ENCODE results near the gene C10orf71.

The C10orf71 gene

DNA sequence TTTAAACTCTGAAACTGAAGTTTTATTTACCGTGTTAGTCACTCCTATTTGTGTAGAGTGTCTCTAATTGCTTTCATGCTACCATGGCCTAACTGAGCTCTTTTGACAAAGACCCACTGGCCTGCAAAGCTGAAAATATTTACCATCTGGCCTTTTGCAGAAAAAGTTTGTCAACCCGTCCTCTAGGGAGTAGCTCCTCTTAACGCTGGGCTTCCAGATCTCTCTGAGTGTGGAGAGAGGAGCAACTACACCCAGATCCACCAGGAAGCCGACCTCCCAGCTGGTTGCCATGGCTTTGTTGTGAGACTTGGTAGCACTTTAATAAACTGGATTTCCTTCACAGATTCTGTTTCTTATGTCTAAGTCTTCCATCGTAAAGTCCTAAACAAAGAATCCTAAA, 4.2 kb upstream of the C10orf71 start:
- no peak for DNase-seq

DNA sequence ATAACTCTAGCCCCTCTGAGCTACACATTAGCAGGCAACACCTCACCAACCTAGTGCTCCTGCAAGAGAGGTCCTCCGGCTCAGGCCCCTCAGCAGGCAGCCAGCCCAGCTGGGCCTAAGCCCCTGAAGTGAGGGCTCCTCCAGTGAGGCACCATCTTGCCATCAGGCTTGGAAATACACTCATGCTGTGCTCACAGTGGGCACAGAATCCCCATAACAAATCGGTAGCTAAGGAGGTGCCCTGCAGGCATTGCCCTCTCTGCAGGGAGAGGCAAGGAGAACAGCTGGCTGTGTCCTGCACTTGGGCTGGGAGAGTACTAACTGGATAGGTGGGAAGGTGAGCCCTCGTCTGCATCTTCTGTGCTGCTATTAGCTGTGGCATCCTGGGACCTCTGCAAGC, 3.7 kb upstream of the C10orf71 start:
- no peak for DNase-seq

GRCh38 chr10:49296382-49296781, 2.6 kb upstream of the C10orf71 start:
- no peak for DNase-seq

DNA sequence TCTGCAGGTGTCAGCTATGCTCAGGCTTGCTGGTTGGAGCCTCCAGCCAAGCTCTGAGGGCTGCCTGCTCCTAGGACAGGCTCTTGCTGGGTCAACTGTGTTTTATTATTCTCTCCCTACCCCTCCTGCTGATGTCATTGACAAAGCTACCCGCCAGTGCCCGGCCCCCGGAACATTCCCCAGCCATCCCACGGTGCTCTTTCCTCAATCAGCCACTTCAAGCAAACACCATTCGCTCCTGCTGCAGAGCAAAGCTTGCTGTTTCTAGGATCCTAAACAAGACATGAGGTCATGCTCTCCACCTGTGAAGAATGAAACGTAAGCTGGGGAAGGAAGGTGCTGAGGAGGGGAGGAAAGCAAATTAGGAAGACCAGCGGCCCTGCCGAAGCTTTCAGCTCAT, 2.1 kb upstream of the C10orf71 start:
- DNase-seq: no peak

- DNase-seq: no peak
Measured at GRCh38 chr10:49297818-49298670, 926 bp upstream of the C10orf71 start.

DNA sequence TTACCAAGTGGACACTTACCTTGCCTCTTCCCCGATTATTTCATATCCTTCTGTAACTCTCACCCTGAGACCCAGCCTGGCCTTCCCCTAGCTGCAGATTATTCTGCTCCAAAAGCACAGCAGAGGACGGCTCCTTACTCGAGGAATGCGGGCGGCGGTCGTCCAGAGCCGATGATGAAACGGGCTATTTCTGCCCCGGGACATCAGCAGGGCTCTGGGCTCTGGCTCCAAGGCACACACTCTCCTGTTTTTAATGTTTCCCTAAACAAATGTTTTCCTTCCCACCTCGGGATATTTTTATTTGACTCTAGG, 343 bp upstream of the C10orf71 start:
- no peak for DNase-seq

DNA sequence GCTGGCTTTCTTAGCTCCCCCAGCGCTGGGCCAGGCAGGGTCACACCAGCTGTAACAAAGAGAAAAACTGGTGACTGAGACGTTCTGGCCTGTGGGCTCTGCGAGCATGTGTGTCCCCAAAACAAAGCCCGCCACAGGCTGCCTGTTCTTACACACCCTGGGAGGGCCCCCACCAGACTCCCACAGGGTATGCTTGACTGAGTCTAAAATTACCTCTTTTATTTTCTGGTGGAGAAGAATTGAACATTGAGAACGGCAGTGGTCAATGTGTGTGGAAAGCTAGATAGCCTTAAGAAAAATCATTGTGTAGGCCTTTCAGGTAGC, 808 bp downstream of the C10orf71 start:
- DNase-seq: no peak

DNA sequence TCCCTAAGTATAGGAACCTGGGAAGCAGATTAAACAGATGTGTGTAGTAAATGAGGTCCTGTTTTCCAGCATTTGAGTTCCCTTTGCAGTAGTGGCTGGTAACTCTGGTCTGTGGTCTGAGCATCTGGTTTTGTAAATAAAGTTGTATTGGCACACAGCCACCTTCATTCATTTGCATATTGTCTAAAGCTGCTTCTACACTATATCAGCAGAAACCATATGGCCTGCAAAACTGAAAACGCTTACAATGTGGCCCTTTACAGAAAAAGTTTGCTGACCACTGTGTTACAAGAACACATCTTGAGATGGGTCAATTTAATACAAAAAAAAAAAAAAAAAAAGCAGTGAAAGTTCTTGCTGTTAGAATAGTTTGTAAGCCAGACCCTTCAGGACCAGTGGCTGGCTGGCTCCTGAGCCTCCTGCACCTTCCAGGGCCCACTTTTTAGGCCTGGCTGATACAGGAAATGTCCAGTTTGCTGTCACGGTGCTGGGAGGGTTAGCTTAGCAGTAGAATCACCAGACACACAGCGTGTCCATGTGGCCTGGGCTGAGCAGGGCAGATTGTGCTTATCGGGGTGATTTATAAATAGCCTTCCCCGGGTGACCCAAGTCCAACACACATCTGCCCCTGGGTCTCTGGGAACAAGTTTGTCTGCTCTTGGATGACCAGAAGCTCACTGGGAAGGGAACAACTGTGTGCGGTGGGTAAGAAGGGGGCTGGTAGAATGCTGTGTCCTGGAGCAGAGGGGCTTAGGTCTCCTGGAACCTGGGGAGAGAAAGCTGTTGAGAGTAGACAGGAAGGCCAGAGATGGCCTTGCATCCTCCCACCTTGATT, 1.4 kb downstream of the C10orf71 start:
- DNase-seq: no peak

DNA sequence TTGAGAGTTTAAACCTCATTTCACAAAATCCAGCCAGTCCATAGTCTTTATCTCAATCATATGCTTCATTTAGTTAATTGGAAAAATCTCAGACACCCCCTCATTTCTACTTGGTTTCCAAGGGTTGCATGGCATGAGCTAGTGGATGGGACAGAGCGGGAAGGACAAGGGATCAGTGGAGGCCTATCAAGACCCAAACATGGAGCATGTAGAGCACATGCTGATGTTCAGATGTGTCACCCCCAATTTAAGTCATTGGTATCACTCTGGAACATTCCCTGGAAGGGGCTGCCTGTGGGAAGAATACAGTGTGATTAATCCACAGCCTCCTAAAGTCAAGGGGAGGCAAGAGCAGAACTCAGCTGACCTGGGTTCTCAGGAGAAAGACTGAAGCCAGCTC, 2.3 kb downstream of the C10orf71 start:
- no peak for DNase-seq

- DNase-seq: no peak
Measured at GRCh38 chr10:49302088-49302487, 3.1 kb downstream of the C10orf71 start.

DNA sequence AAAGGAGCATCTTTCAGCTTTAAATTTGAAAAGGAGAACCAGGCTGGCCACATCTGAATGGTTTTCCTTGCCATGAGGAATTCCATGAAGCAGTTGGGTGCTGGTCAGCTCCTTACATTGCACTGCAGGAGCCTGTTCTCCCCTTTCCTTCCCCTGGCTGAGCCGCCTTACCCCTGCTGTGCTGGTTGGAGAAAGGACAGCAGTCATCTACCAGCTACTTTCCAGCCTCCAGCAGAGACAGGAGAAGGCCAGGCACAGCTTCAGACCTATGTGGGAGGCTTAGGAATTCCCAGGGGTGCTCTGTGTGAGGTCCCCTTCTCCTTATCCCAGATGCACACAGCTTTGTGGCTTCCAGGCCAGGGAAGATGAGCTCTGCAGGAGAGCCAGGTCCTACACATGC, 4.7 kb downstream of the C10orf71 start:
- DNase-seq: no peak

DNA sequence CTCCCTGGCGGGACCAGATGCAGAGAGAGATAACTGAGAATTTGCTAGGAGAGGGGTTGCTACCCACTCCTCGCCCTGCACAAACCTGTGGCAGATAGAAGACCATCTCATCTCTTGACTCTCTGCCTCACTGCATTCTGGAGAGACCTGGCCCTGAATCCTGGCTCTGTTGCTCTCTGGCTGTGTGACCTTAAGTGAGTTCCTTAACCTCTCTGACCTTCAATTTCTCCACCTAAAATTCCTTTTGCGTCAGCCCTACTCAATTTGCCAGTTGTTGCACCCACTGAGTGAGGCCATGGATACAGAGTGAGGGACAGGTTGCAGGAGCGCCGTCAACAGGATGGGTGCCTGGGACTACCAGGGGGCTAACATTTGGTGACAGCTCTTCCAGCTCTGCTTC, 5.2 kb downstream of the C10orf71 start:
- DNase-seq: no peak

- no peak for DNase-seq
Measured at GRCh38 chr10:49307921-49308320, 9.0 kb downstream of the C10orf71 start.

GRCh38 chr10:49308881-49309280, 9.9 kb downstream of the C10orf71 start:
- DNase-seq: no peak

- no peak for DNase-seq
Measured at GRCh38 chr10:49309691-49310411, 10.9 kb downstream of the C10orf71 start.

- no peak for DNase-seq
Measured at GRCh38 chr10:49310460-49310859, 11.5 kb downstream of the C10orf71 start.

GRCh38 chr10:49310901-49311554, 12.1 kb downstream of the C10orf71 start:
- DNase-seq: no peak

DNA sequence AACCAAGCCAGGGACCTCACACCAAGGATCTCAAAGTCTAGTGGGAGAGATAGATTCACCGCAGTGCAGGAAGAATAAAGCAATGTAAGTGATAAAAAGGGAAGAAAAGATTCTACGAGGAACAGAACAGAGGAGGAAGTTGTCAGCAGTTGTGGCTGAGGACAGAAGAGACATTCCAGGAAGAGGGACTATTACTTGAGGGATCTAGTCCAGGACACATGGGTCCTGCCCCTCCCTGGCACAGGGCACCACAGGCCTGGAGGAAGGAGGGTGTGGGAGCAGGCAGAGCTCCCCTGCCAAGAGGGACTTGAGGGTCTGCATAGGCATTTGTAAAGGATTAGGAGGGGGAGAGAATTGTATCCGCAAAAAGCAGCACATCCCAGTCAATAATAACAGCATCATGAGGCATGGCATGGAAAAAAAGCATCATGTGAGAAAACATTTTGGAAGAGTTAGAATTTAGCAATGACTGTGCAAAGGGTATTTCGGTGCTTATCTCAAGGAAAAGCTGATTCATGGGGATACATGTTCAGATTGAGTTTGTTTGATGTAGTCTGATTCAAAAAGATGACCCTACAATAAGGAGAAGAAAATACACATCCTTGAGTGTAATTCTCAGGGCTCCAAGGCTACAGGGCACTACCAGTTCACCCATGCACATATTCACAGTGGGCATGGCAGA, 12.7 kb downstream of the C10orf71 start:
- no peak for DNase-seq

DNA sequence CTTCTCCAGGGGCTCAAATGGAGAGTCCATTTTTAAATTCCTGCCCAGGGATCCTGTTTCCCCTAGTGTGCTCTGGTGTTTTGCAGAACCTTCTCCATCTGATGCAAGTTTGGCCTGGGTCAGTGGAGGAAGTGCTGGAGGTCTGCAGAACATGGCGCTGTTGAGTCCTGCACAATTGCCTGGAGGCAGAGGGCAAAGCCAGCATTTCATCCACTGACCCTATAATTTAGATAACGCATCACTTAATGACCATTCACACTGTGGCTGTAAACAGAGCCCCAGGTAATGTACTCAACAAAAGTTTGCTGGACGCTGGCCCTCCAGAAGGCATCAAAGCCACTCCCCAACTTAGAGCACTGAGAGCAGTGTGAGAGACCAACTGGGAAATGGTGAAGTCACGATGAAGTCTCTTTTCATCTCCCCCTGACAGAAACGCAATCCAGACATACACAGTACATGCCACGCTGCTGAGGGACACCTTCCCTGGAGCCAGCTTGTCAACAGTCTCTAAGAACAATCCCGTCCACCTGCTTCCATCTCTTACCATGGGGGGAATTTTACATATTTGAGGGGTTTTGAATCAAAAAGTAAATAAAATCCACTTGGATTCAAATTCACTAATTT, 13.4 kb downstream of the C10orf71 start:
- no peak for DNase-seq

DNA sequence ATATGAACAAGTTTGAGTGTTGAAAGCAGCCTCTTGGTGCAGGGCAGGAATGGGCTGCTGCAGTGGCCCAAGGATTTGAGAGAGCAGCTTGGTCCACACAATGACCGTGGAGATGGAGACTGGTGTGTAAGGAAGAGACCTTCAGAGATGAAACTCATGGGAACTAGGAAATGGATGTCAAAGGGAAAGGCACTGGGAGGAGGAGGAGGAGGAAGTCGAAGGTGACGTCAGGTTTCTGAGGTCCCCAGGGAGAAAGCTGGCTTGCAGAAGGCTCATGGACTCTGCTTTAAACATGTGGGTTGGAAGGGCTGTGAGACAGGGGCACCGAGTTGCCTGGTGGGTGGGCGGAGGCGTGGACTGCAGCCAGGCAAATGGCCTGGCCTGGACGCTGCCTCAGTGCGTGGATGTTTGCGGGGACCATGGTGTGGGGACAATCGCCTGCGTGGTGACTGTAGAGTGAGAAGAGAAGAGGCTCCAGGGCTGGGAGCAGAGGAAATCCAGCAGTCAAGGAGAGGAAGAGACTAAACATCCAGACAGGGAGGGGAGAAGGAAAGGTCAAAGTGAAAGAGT, 14.6 kb downstream of the C10orf71 start:
- DNase-seq: no peak

- DNase-seq: no peak
Measured at GRCh38 chr10:49314806-49315205, 15.8 kb downstream of the C10orf71 start.

GRCh38 chr10:49318028-49318427, 19.1 kb downstream of the C10orf71 start:
- DNase-seq: no peak

Measured in stimulated activated CD4-positive, alpha-beta T cell treated with anti-CD3 and anti-CD28 coated beads, Interleukin-12 subunit alpha, Interleukin-12 subunit beta, amount 100 ng/mL, for 4 hours (primary cell).